GM19452 (cell line): ENCODE results near the gene CSK.

Experiments used
- ATAC-seq: cut with Tn5 transposase; IDR thresholded peaks from one replicate; pipeline ENCODE4 v1.9.1; 2021; ENCODE audit not compliant: unreplicated experiment

CSK gene

GRCh38 chr15:74842581-74843444, 60.9 kb downstream of the CSK start, which contains the start of gene ULK3:
ULK3 (minus strand) TSS chr15:74843156; CDS start chr15:74843105, 51 bp downstream.
- peak; percentile 74 for ATAC-seq

DNA sequence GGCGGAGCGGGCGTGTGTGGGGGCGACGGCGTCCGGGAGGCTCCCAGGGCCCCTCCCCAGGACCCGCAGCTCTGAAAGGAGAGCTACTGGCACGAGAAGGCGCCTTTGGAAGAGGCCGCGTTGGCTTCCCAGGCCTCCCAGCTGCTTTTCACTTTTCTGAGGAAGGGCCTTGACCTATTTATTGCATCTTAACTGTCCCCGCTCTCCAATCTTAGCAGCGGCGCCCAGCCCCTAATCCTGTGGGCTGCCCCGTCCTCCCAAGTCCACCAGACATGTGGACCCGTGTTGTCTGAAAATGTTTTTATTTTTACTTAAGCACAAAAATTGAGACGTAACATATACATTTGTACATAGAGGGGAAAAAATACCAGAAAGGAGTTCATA, 61.6 kb downstream of the CSK start:
- no peak for ATAC-seq

- ATAC-seq: no peak
Measured at GRCh38 chr15:74843891-74844299, 62.0 kb downstream of the CSK start.

- no peak for ATAC-seq
Measured at GRCh38 chr15:74844319-74845207, 62.7 kb downstream of the CSK start.

DNA sequence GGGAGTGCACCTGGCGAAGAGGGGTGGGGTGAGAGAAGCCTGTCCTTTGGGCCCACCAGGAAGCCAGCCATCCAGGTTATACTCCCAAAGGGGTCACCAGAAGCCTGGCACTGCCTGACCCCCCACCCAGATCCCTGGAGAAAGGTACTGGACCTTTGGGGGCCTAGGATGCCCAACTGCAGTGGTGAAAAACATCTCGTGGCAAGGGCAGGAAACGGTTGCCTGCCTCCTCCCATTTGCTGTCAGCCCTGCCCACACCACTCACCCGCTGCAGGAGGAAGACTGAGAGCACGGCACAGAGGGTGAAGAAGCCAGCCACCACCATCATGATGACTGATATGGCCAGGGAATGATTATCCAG, 63.3 kb downstream of the CSK start:
- no peak for ATAC-seq

GRCh38 chr15:74845581-74845980, 63.7 kb downstream of the CSK start:
- ATAC-seq: no peak

- no peak for ATAC-seq
Measured at GRCh38 chr15:74847432-74847831, 65.6 kb downstream of the CSK start.

DNA sequence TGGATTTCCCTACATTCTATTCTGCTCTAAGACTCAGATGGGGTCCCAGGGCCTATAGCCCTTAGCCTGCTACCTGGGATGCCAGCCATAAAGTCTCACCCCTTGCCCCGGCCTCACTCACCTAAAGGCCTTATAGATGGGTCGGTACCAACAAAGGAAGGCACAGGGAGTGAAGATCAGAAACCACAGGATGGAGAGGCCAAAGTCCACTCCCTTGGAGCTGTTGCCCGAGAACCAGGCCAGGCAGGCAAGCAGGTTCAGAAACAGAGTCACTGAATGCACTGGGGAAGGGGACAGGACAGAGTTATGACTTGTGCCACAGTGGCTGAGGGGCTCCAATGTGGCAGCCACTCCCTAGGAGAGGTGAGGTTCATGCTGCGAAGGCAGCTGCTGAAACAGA, 68.5 kb downstream of the CSK start:
- no peak for ATAC-seq

DNA sequence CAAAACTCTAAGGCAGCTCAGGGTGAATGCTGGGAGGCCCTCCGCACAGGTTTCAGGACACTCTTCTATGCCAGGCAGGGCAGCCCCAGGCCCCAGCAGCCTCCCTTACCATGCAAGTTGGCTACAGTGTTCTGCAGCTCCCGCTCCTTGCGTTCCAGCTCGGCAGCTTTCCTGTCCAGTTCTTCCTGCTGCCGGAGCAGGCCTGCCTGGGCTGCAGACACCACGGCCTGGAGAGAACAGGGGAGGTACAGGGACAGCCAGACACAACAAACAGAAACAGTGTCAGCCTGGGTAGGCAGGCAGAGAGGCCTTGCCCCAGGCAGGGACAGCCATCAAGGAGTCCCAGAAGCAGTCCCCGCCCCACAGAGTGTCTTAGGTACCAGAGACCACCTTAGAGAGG, 70.1 kb downstream of the CSK start:
- no peak for ATAC-seq
